Neural cell (in vitro differentiated cells): ENCODE measurements around the gene PTPRK. TPM values are rescaled to one million over a fixed set of nuclear protein-coding genes. Genes with fewer than 3 reads are reported as not detected.

Experiments
- H2AFZ ChIP-seq: fragments of 200-600, 300-800 bp; sonication (generic), shearing (Covaris generic); 2 replicates; pipeline ENCODE4 v1.6.0; 2014; ENCODE audit warnings: low read depth, mild to moderate bottlenecking, antibody characterized with exemption, low read length, moderate library complexity
- H3F3A ChIP-seq: fragments of 200-600 bp; shearing (Covaris generic); 2 replicates; pipeline ENCODE4 v1.6.1; 2016; ENCODE audit warnings: mild to moderate bottlenecking, moderate library complexity, mixed read lengths, antibody characterized with exemption, low read length; ENCODE audit not compliant: insufficient read depth, poor library complexity, severe bottlenecking
- H3K27ac ChIP-seq: fragments of 200-600, 300-800 bp; sonication (generic), shearing (Covaris generic); 2 replicates; pipeline ENCODE4 v1.5.1; 2014; ENCODE audit warnings: mild to moderate bottlenecking, low read length, moderate library complexity
- H3K27me3 ChIP-seq: fragments of 300-800, 200-600 bp; sonication (generic), shearing (Covaris generic); 2 replicates; pipeline ENCODE4 v1.6.0; 2014; ENCODE audit warnings: mild to moderate bottlenecking, low read depth, low read length, moderate library complexity; ENCODE audit not compliant: insufficient read depth
- H3K36me3 ChIP-seq: fragments of 300-800, 200-600 bp; sonication (generic), shearing (Covaris generic); 2 replicates; pipeline ENCODE4 v1.5.1; 2014; ENCODE audit warnings: mild to moderate bottlenecking, antibody characterized with exemption, low read length, moderate library complexity; ENCODE audit not compliant: insufficient read depth
- H3K4me2 ChIP-seq: fragments of 300-800, 200-600 bp; sonication (generic), shearing (Covaris generic); 2 replicates; pipeline ENCODE4 v1.6.0; 2014; ENCODE audit warnings: mild to moderate bottlenecking, low read length
- H3K4me3 ChIP-seq: fragments of 300-800, 200-600 bp; sonication (generic), shearing (Covaris generic); 2 replicates; pipeline ENCODE4 v1.5.1; 2014; ENCODE audit warnings: mild to moderate bottlenecking, low read length, moderate library complexity
- H3K79me2 ChIP-seq: fragments of 200-600 bp; shearing (Covaris generic); replicated peaks from 2 replicates; pipeline ENCODE4 v1.6.0; 2014; ENCODE audit warnings: mild to moderate bottlenecking, low read length, moderate library complexity; ENCODE audit not compliant: insufficient read depth
- H3K9ac ChIP-seq: fragments of 300-800, 200-600 bp; sonication (generic), shearing (Covaris generic); 2 replicates; pipeline ENCODE4 v1.6.1; 2016; ENCODE audit warnings: mild to moderate bottlenecking, low read length, mixed read lengths
- H3K9me2 ChIP-seq: fragments of 200-600 bp; shearing (Covaris generic); 2 replicates; pipeline ENCODE4 v1.6.1; 2016; ENCODE audit warnings: mild to moderate bottlenecking, low read length, mixed read lengths; ENCODE audit not compliant: insufficient read depth
- H3K9me3 ChIP-seq: fragments of 200-600, 300-800 bp; sonication (generic), shearing (Covaris generic); 2 replicates; pipeline ENCODE4 v1.6.1; 2016; ENCODE audit warnings: mild to moderate bottlenecking, mixed run types, low read length, moderate library complexity, mixed read lengths
- H4K20me1 ChIP-seq: fragments of 200-600 bp; shearing (Covaris generic); 2 replicates; pipeline ENCODE4 v1.6.1; 2016; ENCODE audit warnings: mild to moderate bottlenecking, mixed run types; ENCODE audit not compliant: insufficient read depth
- CTCF ChIP-seq: fragments of 450-650 bp; IDR thresholded peaks from 2 replicates; pipeline ENCODE4 v1.5.1; 2014; ENCODE audit warnings: antibody characterized with exemption, mild to moderate bottlenecking, moderate library complexity; ENCODE audit not compliant: poor library complexity, severe bottlenecking
- EP300 ChIP-seq: fragments of 450-650 bp; conservative IDR thresholded peaks from 2 replicates; pipeline ENCODE4 v1.6.1; 2014; ENCODE audit warnings: antibody characterized with exemption, mild to moderate bottlenecking, moderate library complexity; ENCODE audit not compliant: poor library complexity, severe bottlenecking
- EZH2 ChIP-seq: fragments of 200-600, 300-800 bp; shearing (Covaris generic), sonication (generic); IDR thresholded peaks from 2 replicates; pipeline ENCODE4 v1.6.1; 2014; ENCODE audit warnings: antibody characterized with exemption, low read length, borderline replicate concordance, mild to moderate bottlenecking; ENCODE audit not compliant: insufficient read depth, poor library complexity, severe bottlenecking
- MXI1 ChIP-seq: fragments of 450-650 bp; conservative IDR thresholded peaks from 2 replicates; pipeline ENCODE4 v1.6.1; 2014; ENCODE audit warnings: antibody characterized with exemption, mild to moderate bottlenecking; ENCODE audit not compliant: poor library complexity, severe bottlenecking
- POLR2AphosphoS5 ChIP-seq: IDR thresholded peaks from 2 replicates; pipeline ENCODE4 v1.6.1; 2012
- RAD21 ChIP-seq: fragments of 450-650 bp; conservative IDR thresholded peaks from 2 replicates; pipeline ENCODE4 v1.6.1; 2014; ENCODE audit warnings: antibody characterized with exemption, mild to moderate bottlenecking, moderate library complexity
- REST ChIP-seq: IDR thresholded peaks from 2 replicates; pipeline ENCODE4 v1.6.1; 2012; ENCODE audit warnings: borderline replicate concordance
- SMC3 ChIP-seq: fragments of 450-650 bp; conservative IDR thresholded peaks from 2 replicates; pipeline ENCODE4 v1.6.1; 2014; ENCODE audit warnings: antibody characterized with exemption, mild to moderate bottlenecking, moderate library complexity; ENCODE audit not compliant: poor library complexity
- TAF1 ChIP-seq: IDR thresholded peaks from 2 replicates; pipeline ENCODE4 v1.6.1; 2012; ENCODE audit warnings: low read depth
- polyA plus RNA-seq: library from polyadenylated mRNA; depleted of rRNA; stranded (reverse); fragments of >200 nt; gene quantifications from 2 replicates; pipeline ENCODE4 v1.2.3, GENCODE V29; 2014

The PTPRK gene
- polyA plus RNA-seq, 1 donor from 2014 or later, result 10.4 TPM

DNA sequence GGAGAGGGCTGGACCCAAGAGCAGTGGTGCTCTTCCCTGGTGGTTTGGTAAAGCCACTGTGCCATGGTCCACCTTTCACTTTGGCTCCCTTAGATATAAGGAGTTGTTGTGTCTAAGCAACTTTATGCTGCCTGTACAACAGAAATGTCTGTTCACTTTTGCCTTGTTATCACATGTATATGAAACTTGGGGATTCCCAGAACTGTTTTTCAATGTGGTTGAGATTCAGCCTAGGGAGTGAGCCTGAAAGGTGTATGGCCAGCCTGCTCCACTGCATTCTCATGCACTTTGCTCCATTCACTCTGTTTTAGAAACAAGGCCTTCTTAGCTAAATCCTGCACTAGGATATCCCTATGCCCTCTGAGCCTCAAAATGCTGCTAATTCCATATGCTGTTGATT, 385.1 kb downstream of the PTPRK start:
- H2AFZ ChIP-seq, result no peak overlapping the region
- TF ChIP-seq RAD21 (no peak), SMC3 (no peak), MXI1 (no peak), TAF1 (no peak), EP300 (no peak), REST (no peak), CTCF (no peak), POLR2AphosphoS5 (no peak), EZH2 (no peak)
- H3K9me3 ChIP-seq, result no peaks in the 10 kb centered on the region
- H3K4me3 ChIP-seq, result no peak overlapping the region
- H3K4me2 ChIP-seq, result no peak overlapping the region
- no peaks in the 10 kb centered on the region for H3K79me2 ChIP-seq
- H3K9me2 ChIP-seq, result no peaks in the 10 kb centered on the region
- no peaks in the 10 kb centered on the region for H4K20me1 ChIP-seq
- no peaks in the 10 kb centered on the region for H3K36me3 ChIP-seq
- H3K9ac ChIP-seq, result no peak overlapping the region
- no peaks in the 10 kb centered on the region for H3F3A ChIP-seq
- H3K27me3 ChIP-seq, result no peaks in the 10 kb centered on the region
- H3K27ac ChIP-seq, result no peak overlapping the region

GRCh38 chr6:128131566-128131965, 388.8 kb downstream of the PTPRK start:
- TF ChIP-seq MXI1 (no peak), CTCF (no peak), EZH2 (no peak), TAF1 (no peak), RAD21 (no peak), EP300 (no peak), REST (no peak), SMC3 (no peak), POLR2AphosphoS5 (no peak)
- H3K9me2 ChIP-seq, result no peaks in the 10 kb centered on the region
- H3F3A ChIP-seq, result no peaks in the 10 kb centered on the region
- no peak overlapping the region for H2AFZ ChIP-seq
- H3K79me2 ChIP-seq, result no peaks in the 10 kb centered on the region
- H3K9ac ChIP-seq, result no peak overlapping the region
- no peaks in the 10 kb centered on the region for H3K36me3 ChIP-seq
- no peak overlapping the region for H3K4me2 ChIP-seq
- no peak overlapping the region for H3K27ac ChIP-seq
- no peak overlapping the region for H3K4me3 ChIP-seq
- no peaks in the 10 kb centered on the region for H4K20me1 ChIP-seq
- H3K27me3 ChIP-seq, result no peaks in the 10 kb centered on the region
- H3K9me3 ChIP-seq, result no peaks in the 10 kb centered on the region
